ENCODE results near the gene RUFY3.

The RUFY3 gene

GRCh38 chr4:70747874-70748273 is 26.1 kb downstream of the RUFY3 start:
- ATAC-seq (ENCODE audit: low read depth) (no peak), DNase-seq (ENCODE audit: low spot score) (no peak)
- Histone ChIP-seq H3K9me3 (ENCODE audit: severe bottlenecking) (no peaks in the 10 kb centered on the region), H3K27ac (ENCODE audit: poor library complexity, severe bottlenecking) (no peak overlapping the region), H3K4me1 (ENCODE audit: insufficient read depth, poor library complexity, severe bottlenecking) (no peaks in the 10 kb centered on the region), H3K4me3 (ENCODE audit: severe bottlenecking) (no peak overlapping the region), H3K27me3 (ENCODE audit: insufficient read depth, poor library complexity, severe bottlenecking) (no peaks in the 10 kb centered on the region), H3K36me3 (ENCODE audit: low read depth) (no peaks in the 10 kb centered on the region)
- TF ChIP-seq, protein P1, sequence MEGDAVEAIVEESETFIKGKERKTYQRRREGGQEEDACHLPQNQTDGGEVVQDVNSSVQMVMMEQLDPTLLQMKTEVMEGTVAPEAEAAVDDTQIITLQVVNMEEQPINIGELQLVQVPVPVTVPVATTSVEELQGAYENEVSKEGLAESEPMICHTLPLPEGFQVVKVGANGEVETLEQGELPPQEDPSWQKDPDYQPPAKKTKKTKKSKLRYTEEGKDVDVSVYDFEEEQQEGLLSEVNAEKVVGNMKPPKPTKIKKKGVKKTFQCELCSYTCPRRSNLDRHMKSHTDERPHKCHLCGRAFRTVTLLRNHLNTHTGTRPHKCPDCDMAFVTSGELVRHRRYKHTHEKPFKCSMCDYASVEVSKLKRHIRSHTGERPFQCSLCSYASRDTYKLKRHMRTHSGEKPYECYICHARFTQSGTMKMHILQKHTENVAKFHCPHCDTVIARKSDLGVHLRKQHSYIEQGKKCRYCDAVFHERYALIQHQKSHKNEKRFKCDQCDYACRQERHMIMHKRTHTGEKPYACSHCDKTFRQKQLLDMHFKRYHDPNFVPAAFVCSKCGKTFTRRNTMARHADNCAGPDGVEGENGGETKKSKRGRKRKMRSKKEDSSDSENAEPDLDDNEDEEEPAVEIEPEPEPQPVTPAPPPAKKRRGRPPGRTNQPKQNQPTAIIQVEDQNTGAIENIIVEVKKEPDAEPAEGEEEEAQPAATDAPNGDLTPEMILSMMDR (IDR thresholded peaks at IDR 0.05; ENCODE audit: poor library complexity, severe bottlenecking), result no peak

DNA sequence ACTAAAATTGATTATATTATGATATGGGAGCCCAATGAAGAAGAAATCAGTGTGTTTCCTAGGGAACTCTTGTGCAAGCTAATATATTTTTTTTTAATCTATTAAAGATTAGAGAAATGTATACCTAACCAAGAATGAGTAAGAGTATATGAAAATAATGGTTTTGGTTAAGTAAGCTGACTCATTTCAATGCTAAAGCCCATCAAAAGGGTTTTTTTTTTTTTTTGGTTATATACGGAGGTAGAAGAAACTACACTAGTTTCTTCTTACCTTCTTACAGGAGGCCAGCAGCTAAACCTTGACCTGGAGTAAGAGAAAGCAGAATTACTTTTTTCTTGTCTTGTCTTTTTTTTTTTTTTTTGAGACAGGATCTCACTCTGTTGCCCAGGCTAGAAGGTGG is 27.5 kb downstream of the RUFY3 start:
- Histone ChIP-seq H3K27me3 (ENCODE audit: insufficient read depth, poor library complexity, severe bottlenecking) (no peaks in the 10 kb centered on the region), H3K4me1 (ENCODE audit: insufficient read depth, poor library complexity, severe bottlenecking) (no peaks in the 10 kb centered on the region), H3K4me3 (ENCODE audit: severe bottlenecking) (no peak overlapping the region), H3K36me3 (ENCODE audit: low read depth) (no peaks in the 10 kb centered on the region), H3K27ac (ENCODE audit: poor library complexity, severe bottlenecking) (no peak overlapping the region), H3K9me3 (ENCODE audit: severe bottlenecking) (no peaks in the 10 kb centered on the region)
- DNase-seq (ENCODE audit: low spot score), result no peak
- ATAC-seq (ENCODE audit: low read depth), result no peak
- TF ChIP-seq, protein P1 (IDR thresholded peaks at IDR 0.05; ENCODE audit: poor library complexity, severe bottlenecking), result no peak

- Histone ChIP-seq H3K27ac (ENCODE audit: poor library complexity, severe bottlenecking) (no peak overlapping the region), H3K4me1 (ENCODE audit: insufficient read depth, poor library complexity, severe bottlenecking) (no peaks in the 10 kb centered on the region), H3K4me3 (ENCODE audit: severe bottlenecking) (no peak overlapping the region), H3K36me3 (ENCODE audit: low read depth) (no peaks in the 10 kb centered on the region), H3K9me3 (ENCODE audit: severe bottlenecking) (no peaks in the 10 kb centered on the region), H3K27me3 (ENCODE audit: insufficient read depth, poor library complexity, severe bottlenecking) (no peaks in the 10 kb centered on the region)
- TF ChIP-seq, protein P1 (IDR thresholded peaks at IDR 0.05; ENCODE audit: poor library complexity, severe bottlenecking), result no peak
- no peak for ATAC-seq (ENCODE audit: low read depth)
- no peak for DNase-seq (ENCODE audit: low spot score)
Measured at GRCh38 chr4:70752236-70752635, 30.5 kb downstream of the RUFY3 start.

- no peaks in the 10 kb centered on the region for H3K27me3 ChIP-seq (ENCODE audit: insufficient read depth, poor library complexity, severe bottlenecking)
- H3K4me3 ChIP-seq (ENCODE audit: severe bottlenecking), result no peak overlapping the region
- H3K4me1 ChIP-seq (ENCODE audit: insufficient read depth, poor library complexity, severe bottlenecking), result no peaks in the 10 kb centered on the region
- TF ChIP-seq, protein P1 (IDR thresholded peaks at IDR 0.05; ENCODE audit: poor library complexity, severe bottlenecking), result no peak
- ATAC-seq (ENCODE audit: low read depth), result no peak
- H3K36me3 ChIP-seq (ENCODE audit: low read depth), result no peaks in the 10 kb centered on the region
- no peak overlapping the region for H3K27ac ChIP-seq (ENCODE audit: poor library complexity, severe bottlenecking)
- DNase-seq (ENCODE audit: low spot score), result no peak
- no peaks in the 10 kb centered on the region for H3K9me3 ChIP-seq (ENCODE audit: severe bottlenecking)
Measured at GRCh38 chr4:70753630-70754029, 31.9 kb downstream of the RUFY3 start.

- Histone ChIP-seq H3K4me1 (ENCODE audit: insufficient read depth, poor library complexity, severe bottlenecking) (no peaks in the 10 kb centered on the region), H3K36me3 (ENCODE audit: low read depth) (no peaks in the 10 kb centered on the region), H3K9me3 (ENCODE audit: severe bottlenecking) (no peaks in the 10 kb centered on the region), H3K4me3 (ENCODE audit: severe bottlenecking) (no peak overlapping the region), H3K27me3 (ENCODE audit: insufficient read depth, poor library complexity, severe bottlenecking) (no peaks in the 10 kb centered on the region), H3K27ac (ENCODE audit: poor library complexity, severe bottlenecking) (no peak overlapping the region)
- ATAC-seq (ENCODE audit: low read depth) (no peak), DNase-seq (ENCODE audit: low spot score) (no peak)
- TF ChIP-seq, protein P1 (IDR thresholded peaks at IDR 0.05; ENCODE audit: poor library complexity, severe bottlenecking), result no peak
Measured at GRCh38 chr4:70754470-70754869, 32.7 kb downstream of the RUFY3 start.

Data from RWPE2 (cell line).